Brain pericyte (primary cell): ENCODE measurements around the gene TEAD1.

ENCODE experiments used
- DNase-seq: peaks from one replicate; pipeline ENCODE4 v3.0.0-alpha.2; 2012; ENCODE audit warnings: low read depth, low spot score

The TEAD1 gene

DNA sequence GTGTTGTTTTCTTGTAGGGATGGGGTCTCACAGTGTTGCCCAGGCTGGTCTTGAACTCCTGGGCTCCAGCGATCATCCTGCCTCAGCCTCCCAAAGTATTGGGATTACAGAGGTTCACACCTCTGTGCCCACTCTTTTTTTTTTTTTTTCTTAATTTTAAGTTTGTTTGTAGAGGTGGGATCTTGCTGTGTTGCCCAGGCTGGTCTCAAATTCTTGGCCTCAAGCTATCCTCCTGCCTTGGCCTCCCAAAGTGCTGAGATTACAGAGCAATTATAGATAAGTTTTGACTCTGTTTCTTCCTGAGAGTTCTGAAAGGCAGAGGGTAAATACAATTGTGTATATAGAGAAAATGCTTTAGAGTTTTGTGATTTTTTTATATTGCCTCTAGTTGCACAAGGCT, 160.4 kb downstream of the TEAD1 start:
- no peak for DNase-seq

DNA sequence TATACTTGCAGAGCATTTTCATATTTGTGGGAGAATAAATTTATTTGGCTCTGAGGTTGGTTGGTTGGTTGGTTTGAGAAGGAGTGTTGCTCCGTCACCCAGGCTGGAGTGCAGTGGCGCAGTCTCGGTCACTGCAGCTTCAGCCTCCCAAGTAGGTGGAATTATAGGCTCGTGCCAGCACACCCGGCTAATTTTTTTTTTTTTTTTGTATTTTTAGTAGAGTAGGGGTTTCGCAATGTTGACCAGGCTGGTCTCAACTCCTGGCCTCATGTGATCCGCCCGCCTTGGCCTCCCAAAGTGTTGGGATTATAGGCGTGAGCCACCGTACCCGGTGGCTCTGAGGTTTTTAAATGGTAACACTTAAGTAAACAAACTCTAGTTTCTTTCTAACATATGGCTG, 161.1 kb downstream of the TEAD1 start:
- DNase-seq, result no peak

DNA sequence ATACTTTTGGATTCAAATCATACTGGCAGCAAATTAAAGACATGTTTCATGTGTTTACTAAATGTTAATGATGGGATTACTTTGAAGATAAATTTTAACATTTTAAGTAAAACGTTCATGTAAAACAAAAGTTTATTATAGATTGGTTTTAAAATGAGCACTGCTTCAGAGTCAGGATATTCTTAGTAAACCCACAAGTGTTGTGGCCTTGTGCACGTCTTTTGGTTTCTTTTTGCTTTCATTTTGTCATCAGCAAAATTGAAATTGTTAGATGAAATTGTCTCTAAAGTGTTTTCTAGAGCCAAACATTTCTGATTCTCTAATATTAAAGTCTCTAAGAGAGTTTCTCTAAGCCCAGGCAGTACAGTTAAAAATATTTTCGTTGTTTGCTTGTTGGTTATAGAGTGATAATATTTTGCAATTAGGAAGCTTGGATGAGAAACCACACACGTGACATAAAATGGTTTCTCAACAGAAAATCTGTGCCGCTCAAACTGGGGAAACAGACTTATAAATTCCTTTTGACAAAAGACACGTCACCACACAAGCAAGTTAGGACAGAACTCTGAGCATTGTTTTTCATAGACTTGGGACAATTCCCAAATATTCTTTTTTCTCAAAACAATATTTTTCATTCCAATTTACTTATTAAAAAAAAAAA, 164.4 kb downstream of the TEAD1 start:
- no peak for DNase-seq

DNA sequence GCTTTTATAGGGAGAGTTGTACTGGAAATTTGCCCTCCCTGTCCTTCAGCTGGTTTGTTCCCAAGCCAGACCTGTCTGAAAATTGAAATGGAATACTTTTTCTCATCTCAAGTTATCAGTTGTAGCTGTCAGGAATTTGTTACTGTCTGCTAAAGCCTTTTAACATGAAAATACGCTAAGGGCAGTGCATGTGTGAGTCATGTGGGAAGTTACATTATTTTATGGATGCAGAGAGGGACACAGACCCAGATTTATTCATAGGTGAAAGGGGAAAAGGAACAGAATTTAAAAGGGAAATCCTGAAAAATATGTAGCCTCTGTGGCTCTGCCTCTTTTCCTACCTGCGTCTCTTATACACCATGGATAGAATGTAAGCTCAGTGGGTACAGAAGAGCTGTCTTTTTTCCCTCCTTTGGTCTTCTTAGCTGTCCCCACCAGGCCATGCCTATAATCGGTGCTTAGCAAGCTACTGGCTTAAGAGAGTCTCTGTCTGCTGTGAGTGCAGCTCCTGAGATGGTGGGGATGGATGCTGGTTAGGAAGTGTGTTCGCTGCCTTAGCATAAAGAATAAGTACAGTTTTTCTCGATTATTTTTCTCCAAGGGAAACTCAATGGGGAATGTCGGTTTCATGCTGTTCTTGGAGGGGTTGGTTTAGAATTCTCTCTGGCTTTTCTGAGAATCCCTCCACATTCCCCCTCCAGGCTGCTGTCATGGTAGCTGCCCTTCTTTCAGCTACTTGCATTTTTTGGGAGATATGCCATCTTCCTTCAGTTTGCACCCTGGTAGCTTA, 166.8 kb downstream of the TEAD1 start:
- no peak for DNase-seq

DNA sequence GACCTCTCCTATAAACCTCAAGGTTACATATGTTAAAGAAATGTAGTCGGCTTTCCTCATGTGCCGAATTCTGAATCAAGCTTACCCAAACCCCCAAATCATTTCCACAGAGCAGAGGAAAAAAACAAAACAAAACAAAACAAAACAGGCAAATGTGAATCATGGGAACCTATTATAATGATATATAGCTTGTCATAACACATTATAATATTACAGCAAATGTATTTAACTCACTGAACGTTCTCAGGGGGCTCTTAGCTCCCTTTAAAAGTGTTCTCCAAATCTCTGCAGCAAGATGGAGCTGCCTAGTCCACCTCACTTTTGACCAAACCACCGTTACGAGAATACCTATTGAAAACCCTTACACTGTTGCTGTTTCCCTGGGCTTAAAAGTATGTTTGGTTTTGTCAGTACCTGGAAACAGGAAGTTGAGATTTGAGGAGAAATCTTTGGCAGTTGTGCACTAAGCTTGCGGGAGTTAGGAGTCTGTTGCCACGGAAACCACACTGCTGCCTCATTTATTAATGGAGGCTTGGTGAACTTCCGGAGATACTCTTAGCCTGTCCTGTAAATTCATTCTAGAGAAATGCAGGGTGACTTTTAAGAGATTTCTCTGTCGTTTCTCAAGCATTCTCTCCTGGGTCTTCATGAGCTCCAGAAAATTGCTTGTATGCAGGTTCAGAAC, 167.9 kb downstream of the TEAD1 start:
- no peak for DNase-seq

DNA sequence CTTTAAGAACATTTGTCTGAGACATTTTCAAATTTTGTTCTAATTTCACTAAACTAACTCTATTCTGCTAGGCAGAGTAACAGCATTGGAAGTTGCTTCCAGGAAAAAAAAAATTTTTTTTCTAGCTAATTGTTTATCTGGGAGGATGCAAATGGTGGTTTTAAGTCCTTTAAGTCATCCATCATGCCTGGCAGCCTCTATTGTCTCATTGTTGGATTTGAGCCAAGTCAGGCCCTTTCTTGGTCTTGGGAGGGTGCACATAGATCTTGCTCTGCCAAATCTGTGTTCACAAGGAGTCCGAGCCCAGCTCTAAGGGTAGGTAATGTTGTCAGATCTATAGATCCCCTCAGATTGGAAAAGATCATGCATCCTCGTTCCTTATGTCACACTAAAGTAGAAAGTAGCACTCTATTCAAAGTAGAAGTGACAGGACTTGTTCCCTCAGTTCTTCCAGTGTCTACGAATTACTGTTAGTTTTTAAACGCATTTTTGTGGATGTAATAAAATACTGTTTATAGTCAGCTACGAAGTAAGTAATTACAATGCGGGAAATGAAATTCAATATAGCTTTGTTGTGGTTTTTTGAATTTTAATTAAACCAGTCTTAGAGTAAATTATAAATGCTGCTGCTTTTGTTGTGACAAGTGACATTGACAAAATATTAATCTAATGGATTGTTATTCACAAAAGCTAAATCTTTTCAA, 168.9 kb downstream of the TEAD1 start:
- DNase-seq, result no peak

DNA sequence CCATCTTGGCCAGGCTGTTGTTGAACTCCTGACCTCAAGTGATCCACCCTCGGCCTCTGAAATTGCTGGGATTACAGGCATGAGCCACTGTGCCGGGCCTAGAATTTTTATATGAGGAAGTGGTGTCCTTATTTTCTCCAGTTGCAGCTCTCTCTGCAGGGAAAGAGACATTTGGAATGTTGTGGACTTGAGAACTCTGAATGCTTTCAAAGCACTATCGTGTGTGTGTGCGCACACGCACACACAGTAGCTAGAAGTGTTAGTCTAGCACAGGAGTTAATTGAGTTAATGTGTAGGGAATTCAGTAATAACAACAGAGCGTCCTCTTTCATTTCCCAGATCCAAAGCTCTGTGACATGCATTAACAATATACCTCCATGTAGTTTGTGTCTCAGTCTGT, 170.9 kb downstream of the TEAD1 start:
- DNase-seq, result no peak

DNA sequence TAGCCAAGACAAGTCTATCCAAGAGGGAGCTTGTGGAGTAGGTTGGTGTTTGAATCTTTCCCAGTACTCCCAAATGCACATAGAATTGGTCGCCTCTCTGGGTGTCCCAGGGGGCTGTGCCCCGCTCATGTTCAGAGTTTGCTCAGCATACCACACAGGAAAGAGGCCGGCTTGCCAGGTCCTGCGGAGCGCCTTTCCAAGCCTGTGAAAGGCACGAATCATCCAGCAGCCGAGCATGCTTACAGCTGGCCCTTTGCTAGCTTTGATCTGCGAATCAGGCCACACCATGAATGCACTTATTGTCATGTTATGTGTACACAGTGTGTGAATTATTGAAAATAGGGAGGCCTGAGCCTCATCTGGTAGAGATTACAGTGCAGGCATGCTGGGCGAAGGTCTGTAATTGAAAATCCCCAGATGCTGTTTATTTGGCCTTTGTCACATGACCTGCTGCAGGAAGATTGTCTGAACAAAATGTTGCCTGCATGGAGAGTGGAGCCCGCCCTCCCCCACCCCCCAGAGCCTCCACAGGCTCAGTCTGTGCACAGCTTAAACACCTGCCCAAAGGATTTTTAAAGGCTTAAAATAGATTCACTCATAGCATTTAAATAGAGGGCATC, 171.6 kb downstream of the TEAD1 start:
- DNase-seq, result peak; percentile 59

DNA sequence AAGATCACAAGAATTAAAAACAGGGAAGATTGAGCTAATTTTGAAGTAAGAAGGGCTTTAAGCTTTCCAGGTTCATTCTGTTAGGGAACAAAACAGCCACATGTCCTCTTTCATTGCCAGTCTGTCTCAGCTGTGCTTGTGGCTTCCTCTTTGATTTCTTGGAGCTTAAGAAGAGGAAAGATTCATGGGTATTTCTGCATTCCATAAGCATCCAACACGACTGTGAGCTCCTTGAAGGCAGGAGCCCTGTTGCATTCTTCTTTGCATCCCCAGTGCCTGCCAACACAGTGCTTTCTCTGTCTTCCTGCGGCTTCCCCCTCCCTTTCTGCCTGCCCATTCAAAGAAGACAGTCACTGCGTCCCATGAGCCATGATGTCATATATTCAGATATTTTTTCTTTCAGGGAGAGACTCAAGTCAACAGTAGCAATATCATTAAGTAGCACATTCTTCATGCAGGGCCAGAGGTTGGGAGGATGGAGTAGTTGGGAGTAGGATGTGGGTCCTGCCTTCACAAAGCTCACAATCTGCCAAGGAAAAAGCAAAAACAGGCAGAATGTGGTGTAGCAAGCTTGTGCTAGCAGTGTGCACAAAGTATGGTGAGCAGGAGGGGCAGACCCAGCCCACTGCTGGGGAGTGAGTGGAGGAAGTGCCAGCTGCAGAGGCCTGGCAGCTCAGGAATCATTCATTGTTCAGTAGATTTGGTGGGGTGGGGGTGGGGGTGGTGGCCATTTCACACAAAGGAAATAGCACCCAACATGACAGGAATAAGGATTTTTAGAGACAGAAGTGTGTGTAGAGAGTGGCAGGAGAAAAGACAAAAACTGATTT, 172.8 kb downstream of the TEAD1 start:
- no peak for DNase-seq

DNA sequence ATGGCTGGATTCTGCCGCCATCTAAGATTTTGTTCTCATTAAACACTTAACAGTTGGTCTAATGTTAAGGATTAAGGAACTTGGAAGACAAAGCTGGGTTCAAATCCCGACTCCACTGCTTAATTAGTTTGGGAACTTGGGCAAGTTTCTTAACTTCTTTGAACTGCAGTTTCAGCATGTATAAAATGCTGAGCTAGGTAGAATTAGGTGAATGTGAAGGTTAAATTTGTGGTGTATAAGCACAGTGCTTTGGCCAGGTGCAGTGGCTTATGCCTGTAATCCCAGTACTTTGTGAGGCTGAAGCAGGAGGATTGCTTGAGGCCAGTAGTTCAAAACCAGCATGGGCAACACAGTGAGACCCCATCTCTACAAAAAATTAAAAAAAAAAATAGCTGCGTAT, 174.2 kb downstream of the TEAD1 start:
- no peak for DNase-seq

DNA sequence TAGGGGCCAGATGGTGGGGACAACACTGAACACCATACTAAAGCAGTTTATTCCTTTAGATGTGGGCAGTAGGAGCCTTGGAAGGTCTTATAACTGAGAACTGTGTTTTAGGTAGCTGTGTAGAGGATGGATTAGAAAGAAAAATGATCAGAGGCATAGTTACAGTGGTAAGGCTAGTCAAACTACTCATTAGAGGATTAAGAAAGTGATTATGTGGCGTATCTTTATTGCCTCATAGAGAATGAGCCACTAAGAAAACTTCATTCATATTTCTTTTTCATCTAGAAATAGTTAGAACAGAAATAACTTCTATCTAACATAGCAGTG, 179.1 kb downstream of the TEAD1 start:
- DNase-seq, result no peak

DNA sequence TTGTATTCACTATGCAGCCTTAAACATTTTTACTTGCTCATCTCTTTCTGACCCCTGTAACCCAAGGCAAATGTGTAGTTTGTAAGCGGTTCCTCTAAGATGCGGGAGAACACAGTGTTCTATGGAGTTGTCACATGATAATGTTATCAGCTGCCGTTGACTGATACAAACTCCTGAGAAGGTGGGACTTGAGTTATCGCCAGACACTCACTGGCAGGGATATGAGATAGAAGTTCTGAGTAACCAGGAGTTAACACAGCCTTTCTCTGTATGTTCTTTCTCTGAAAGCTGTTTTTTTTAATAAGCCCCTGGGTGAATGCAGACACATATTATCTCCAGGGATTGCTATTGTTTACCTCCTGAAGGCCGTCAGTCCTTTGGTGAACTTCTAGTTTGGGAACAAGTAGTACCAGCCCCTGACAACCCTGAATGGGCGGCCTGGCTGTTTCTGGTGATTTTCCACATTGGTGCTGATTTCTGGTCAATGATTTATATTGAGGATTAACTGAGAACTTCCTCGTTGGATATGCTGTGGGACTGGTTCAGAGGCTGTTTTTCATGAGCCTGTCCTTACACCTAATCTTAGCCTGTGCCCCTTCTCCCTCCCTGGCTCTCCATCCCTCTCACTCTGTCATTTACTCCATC, 179.6 kb downstream of the TEAD1 start:
- no peak for DNase-seq

DNA sequence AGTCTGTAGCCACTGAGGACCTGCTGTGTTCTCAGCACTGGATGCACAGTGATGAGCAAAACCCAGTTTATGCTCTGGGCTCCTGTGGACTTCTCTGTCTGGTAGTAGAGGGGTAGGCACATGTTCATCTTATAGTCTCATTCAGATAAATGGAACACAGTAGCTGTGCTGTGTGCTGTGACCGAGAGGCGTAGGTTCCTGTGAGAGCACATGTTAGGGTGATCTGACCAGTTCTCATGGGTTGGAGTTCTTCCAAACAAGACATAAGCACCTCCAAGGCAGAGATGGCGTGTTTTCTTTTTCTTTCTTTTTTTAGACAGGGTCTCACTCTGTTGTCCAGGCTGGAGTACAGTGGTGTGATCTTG, 180.1 kb downstream of the TEAD1 start:
- DNase-seq, result no peak

DNA sequence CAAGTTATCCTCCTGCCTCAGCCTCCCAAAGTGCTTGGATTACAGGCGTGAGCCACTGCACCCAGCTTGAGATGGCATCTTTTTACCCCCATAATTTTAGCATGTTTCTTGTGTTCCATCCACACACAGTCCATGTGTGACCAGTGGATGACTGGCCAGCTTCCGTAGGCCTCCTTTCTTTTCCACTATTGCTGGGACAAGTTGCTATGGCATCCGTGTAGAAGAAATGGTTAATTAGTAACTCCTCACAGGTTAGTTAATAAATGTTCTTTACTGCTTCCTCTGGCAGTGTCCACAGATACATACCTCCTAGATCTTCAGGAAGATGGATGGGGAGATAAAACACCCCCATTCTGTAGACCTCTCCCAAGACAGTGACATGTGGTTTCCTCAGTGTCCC, 180.6 kb downstream of the TEAD1 start:
- no peak for DNase-seq

DNA sequence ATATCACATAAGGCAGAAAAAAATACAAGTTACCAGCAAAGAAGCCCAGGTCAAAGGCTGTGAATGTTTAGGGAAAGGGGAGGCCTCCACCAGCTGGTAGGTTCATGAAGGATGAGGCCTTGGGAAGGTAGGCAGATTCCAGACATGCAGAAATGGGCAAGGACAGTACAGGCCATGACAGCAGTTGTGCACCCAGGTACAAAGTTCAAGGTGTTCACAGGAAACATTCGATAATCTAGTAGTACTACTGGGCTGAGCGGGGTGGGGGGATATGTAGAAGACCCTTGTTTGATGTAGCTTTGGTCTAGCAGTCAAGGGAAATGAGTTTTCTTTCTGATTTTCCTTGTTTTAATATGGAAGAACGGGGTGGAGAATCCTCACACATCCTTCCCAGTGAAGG, 182.1 kb downstream of the TEAD1 start:
- DNase-seq, result no peak

DNA sequence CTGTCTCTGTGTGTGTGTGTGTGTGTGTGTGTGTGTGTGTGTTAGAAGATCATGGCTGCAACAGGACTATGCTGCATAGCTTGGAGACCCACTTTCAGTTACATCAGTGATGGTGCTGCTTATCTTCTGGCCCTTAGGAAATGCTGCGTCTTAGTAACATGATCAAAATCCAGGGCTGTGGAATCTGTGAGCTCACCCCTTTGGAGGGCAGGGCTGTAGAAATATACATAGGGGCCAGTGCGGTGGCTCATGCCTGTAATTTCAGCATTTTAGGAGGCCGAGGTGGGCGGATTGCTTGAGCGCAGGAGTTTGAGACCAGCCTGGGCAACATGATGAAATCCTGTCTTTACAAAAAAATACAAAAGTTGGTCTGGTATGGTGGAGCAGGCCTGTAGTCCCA, 183.4 kb downstream of the TEAD1 start:
- DNase-seq, result no peak

DNA sequence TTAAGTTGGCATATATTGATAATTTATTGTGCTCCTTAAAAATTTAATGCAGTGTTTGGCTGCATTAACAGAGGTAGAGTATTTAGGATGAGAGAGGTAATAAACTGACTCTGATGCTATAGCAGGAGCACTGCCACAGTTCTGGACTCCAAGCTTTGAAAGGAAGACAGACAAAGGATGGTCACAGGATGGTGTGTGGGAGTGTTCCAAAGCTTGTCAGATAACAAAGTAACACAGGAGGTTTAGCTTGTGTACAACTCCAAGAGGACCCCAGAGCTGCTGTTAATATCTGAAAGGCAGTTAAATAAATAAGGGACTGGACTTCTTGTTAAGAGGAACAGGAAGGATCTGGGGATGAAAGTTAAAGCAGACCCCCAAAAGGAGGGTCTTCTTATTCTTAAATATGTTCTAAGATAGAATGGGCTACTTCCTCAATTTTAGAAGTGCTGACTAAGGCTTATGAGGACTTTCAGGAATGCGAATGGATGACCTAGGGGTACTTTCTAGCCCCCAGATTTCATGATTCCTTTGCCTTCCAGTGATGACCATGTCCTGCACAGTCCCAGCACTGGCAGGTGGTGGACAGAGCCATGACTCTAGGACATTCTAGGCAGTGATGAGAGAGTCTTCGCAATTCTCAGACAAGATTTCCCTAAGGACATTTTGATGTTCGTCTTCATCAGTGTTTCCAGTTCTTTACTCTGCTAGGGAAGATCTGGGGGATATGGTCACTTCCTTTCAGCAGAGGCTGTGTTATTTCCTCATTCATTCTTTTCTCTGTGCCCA, 185.8 kb downstream of the TEAD1 start:
- no peak for DNase-seq

DNA sequence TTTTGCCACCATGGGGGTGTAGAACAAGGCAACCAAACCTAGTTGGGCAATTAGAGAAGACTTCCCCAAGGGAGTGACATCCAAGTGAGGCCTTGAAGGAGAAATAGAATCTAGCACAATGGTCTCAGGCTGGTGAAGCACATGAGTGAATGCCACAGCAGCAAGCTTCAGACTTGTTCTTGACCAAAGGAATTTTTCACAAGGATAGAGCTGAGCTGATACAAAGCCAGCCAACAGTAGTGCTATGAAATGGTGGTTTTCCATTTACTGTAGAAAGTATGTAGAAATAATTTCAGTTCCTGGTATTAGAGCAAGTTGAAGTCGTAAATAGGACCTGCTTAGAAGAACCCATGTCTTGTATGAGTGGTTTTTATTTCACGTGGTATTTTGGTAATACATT, 186.6 kb downstream of the TEAD1 start:
- no peak for DNase-seq

DNA sequence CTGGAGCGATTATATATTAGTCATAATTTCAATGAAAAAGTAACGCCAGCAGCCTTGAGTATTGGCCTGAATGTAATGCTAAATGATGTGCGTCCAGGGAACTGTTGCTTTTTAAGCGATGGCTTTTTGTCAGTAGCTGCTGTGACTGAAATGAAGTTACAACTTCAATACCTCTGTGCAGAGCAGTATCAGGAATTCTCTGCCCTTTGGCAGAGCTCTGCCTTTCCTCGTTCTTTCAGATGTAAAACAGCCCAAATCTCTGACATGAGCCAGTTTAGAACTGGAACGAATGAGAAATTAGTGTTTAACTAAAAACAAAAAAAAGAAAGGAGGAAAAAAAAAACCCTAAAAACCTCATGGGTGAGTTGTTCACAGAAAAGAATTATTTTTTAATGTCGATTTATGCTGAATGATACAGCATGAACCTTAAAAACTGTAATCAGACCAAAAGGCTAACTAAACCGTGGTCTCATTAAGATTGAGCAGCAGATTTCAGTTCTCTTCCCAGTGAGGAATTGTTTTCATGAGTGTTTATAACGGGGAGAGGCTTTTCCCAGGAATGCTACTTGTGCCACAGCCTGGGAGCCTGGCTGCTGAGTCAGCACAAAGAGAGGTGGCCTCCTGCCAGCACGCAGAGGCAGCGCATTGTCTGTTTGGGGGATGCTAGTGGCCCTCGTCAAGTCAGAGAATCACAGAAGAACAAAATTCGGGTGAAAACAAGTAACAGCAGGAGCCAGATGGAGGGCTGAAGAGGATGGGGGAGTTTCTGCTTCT, 188.7 kb downstream of the TEAD1 start:
- DNase-seq, result peak; percentile 51
